Lower leg skin (tissue), 3 donors: ENCODE measurements around the gene ITGA2B.

Source experiments
- POLR2A ChIP-seq, 2 donors: fragments of 450-650 bp; IDR thresholded peaks; one replicate each; pipeline ENCODE4 v1.6.1; 2016 to 2017; ENCODE audit warnings: antibody characterized with exemption in 2 of 2, mild to moderate bottlenecking in 1 of 2, moderate library complexity in 1 of 2
- TF ChIP-seq, protein P1 (sequence below), 3 donors: fragments of 450-650 bp; IDR thresholded peaks; one replicate each; pipeline ENCODE4 v1.5.1; 2016; ENCODE audit warnings: antibody characterized with exemption in 3 of 3, mild to moderate bottlenecking in 3 of 3, moderate library complexity in 2 of 3

DNA sequence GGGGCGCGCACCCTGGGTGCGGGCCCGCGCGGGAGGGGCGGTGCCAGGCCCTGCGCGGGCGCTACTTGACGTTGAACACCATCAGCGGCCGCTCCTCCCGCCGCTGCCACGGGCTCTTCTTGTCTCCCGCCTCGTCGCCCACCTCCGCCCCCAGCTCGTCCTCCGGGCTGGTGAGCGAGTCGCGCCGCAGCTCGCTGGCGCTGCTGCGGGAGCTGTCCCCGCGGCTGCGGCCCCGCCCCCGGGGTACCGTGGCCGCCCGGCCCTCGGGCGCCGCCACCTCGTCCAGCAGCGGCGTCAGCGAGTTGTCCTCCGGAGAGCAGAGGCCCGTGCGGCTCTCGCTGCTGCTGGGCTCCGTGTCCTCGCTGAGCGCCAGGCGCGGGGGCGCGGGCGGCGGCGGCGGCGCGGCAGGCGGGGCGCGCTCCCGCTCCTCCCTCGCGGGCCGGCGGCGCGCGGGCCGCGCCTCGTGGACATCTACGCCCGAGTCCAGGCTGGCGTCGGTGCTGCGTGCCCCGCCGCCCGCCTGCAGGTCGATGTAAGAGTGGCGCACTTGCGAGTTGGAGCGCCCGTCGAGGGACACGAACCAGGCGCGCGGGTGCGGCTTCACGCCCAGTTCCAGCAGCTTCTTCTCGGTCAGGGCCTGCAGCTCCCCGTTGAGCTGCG, 35.6 kb downstream of the ITGA2B start:
- TF ChIP-seq, protein P1, sequence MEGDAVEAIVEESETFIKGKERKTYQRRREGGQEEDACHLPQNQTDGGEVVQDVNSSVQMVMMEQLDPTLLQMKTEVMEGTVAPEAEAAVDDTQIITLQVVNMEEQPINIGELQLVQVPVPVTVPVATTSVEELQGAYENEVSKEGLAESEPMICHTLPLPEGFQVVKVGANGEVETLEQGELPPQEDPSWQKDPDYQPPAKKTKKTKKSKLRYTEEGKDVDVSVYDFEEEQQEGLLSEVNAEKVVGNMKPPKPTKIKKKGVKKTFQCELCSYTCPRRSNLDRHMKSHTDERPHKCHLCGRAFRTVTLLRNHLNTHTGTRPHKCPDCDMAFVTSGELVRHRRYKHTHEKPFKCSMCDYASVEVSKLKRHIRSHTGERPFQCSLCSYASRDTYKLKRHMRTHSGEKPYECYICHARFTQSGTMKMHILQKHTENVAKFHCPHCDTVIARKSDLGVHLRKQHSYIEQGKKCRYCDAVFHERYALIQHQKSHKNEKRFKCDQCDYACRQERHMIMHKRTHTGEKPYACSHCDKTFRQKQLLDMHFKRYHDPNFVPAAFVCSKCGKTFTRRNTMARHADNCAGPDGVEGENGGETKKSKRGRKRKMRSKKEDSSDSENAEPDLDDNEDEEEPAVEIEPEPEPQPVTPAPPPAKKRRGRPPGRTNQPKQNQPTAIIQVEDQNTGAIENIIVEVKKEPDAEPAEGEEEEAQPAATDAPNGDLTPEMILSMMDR (IDR thresholded peaks at IDR 0.05), result no peak
- TF ChIP-seq POLR2A (IDR thresholded peaks at IDR 0.05), result no peak
